Right kidney (tissue), 1 donor: ENCODE data around the gene DUSP2.

Experiments used
- DNase-seq: peaks from one replicate; pipeline ENCODE4 v3.0.0-alpha.2; 2016

DUSP2 gene

GRCh38 chr2:96114903-96115581, 30.2 kb downstream of the DUSP2 start:
- DNase-seq: peak; percentile 21

GRCh38 chr2:96114546-96114902, 30.7 kb downstream of the DUSP2 start:
- DNase-seq: no peak

- no peak for DNase-seq
Measured at GRCh38 chr2:96113951-96114350, 31.3 kb downstream of the DUSP2 start.

GRCh38 chr2:96113367-96113677, 31.9 kb downstream of the DUSP2 start:
- no peak for DNase-seq

GRCh38 chr2:96112501-96113366, 32.5 kb downstream of the DUSP2 start:
- no peak for DNase-seq

- no peak for DNase-seq
Measured at GRCh38 chr2:96111823-96112500, 33.3 kb downstream of the DUSP2 start.

- no peak for DNase-seq
Measured at GRCh38 chr2:96111257-96111640, 34.0 kb downstream of the DUSP2 start.

GRCh38 chr2:96110621-96111256, 34.5 kb downstream of the DUSP2 start:
- no peak for DNase-seq

- no peak for DNase-seq
Measured at GRCh38 chr2:96109931-96110511, 35.2 kb downstream of the DUSP2 start.

GRCh38 chr2:96109361-96109680, 35.9 kb downstream of the DUSP2 start:
- no peak for DNase-seq

GRCh38 chr2:96108541-96109360, 36.5 kb downstream of the DUSP2 start:
- DNase-seq: peak; percentile 54

- no peak for DNase-seq
Measured at GRCh38 chr2:96108151-96108540, 37.1 kb downstream of the DUSP2 start.

- DNase-seq: no peak
Measured at GRCh38 chr2:96107708-96108065, 37.6 kb downstream of the DUSP2 start.

GRCh38 chr2:96106991-96107707, 38.1 kb downstream of the DUSP2 start:
- no peak for DNase-seq

- DNase-seq: no peak
Measured at GRCh38 chr2:96105994-96106715, 39.1 kb downstream of the DUSP2 start.

GRCh38 chr2:96105152-96105915, 39.9 kb downstream of the DUSP2 start:
- DNase-seq: no peak

- no peak for DNase-seq
Measured at GRCh38 chr2:96104487-96104861, 40.8 kb downstream of the DUSP2 start.

- no peak for DNase-seq
Measured at GRCh38 chr2:96103761-96104486, 41.3 kb downstream of the DUSP2 start.

- DNase-seq: no peak
Measured at GRCh38 chr2:96103187-96103601, 42.0 kb downstream of the DUSP2 start.
